Colonic mucosa (tissue), 4 donors: ENCODE results near the gene CAMLG. TPM values are rescaled to one million over a fixed set of nuclear protein-coding genes. Genes with fewer than 3 reads are reported as not detected.
"Not testable (repeated sequence)": the region's sequence is repeated elsewhere in the genome, so short reads cannot be mapped to it uniquely, and the experiment has no call there.

ENCODE experiments used
- DNase-seq: peaks from one replicate; pipeline ENCODE4 v3.0.0-alpha.2; 2020
- H3K27ac ChIP-seq: fragments of 200-600 bp; one replicate; pipeline ENCODE4 v1.8.0; 2021
- H3K27me3 ChIP-seq: fragments of 200-600 bp; one replicate; pipeline ENCODE4 v1.8.0; 2021
- H3K36me3 ChIP-seq: fragments of 200-600 bp; one replicate; pipeline ENCODE4 v1.8.0; 2021
- H3K4me1 ChIP-seq: fragments of 200-600 bp; one replicate; pipeline ENCODE4 v1.8.0; 2021; ENCODE audit warnings: mild to moderate bottlenecking
- H3K4me3 ChIP-seq: fragments of 200-600 bp; one replicate; pipeline ENCODE4 v1.8.0; 2021
- H3K9ac ChIP-seq, 2 donors: one replicate each; pipeline ENCODE4 v1.7.0; 2013; ENCODE audit warnings: control low read depth in 2 of 2, low read depth in 2 of 2, low read length in 2 of 2
- H3K9me3 ChIP-seq: fragments of 200-600 bp; one replicate; pipeline ENCODE4 v1.8.0; 2021
- CTCF ChIP-seq: fragments of 200-600 bp; IDR thresholded peaks from one replicate; pipeline ENCODE4 v1.8.0; 2022; ENCODE audit warnings: antibody characterized with exemption, mild to moderate bottlenecking
- intact Hi-C: fragments of 100-400 bp; cut with DNase I; formaldehyde crosslinking; loops from one replicate; pipeline ENCODE4 v1.14.1; 2022
- total RNA-seq, 2 donors: library from RNA; stranded (reverse); fragmentation: NEBNext Ultra II Directional in 1 of 2; extraction: Animal tissue kit (Norgen Biotek cat#: 25700) in 1 of 2; gene quantifications; one replicate each; pipeline ENCODE4 v1.2.1, GENCODE V29; 2021
- donor health status: healthy.
- donor health status: DM: no; HTN: no; CAD: no.
- donor health status: DM: no; HTN: no; CAD: no.

CAMLG gene
- total RNA-seq: 10 to 100 TPM; 21.2 to 27.6 TPM

DNA sequence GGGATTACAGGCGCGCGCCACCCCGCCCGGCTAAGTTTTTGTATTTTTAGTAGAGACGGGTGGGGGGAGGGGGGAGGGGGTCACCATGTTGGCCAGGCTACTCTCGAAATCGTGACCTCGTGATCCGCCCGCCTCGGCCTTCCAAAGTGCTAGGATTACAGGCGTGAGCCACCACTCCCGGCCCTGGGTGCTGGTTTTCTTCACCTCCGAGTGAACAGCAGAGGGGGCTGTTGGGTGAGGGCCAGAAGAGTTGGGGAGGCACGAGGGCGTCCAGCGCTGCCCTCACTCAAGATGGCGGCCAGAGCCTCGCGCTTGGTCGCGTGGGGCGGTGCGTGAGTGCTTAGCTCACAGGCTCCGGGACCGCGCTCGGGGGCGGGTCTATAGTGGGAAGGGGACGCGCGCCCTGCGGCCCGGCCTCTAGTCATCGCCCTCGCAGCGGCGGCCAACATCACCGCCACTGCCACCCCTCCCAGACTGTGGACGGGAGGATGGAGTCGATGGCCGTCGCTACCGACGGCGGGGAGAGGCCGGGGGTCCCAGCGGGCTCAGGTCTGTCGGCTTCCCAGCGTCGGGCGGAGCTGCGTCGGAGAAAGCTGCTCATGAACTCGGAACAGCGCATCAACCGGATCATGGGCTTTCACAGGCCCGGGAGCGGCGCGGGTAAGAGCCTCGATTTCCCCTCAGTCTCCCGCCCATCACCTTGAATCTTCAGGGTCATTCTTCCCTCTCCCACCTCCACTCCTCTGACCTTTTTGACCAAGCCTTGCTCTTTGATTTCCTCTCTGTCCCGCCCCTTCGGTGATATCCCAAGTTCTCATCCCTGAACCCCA is at the start of gene CAMLG:
TSS of gene CAMLG (plus strand) at position 416 of the 830 bp plus-strand sequence. CDS start at position 489, 73 bp downstream.
- H3K4me1 ChIP-seq: peaks cover 6% of the 10 kb centered on the region
- H3K9ac ChIP-seq: peak within 1 kb of the TSS; percentile 90 to 96
- TF ChIP-seq CTCF: peak; percentile 49
- H3K27ac ChIP-seq: peak within 1 kb of the TSS; percentile 80
- H3K27me3 ChIP-seq: no peaks in the 10 kb centered on the region
- peak; percentile 99 for DNase-seq
- H3K9me3 ChIP-seq: no peaks in the 10 kb centered on the region
- intact Hi-C loops: loop anchor here (2.0 kb wide), 1 partner anchor 164 kb away; no protein-coding TSS in a partner anchor
- no peaks in the 10 kb centered on the region for H3K36me3 ChIP-seq
- peak within 1 kb of the TSS; percentile 87 for H3K4me3 ChIP-seq

GRCh38 chr5:134690144-134690543 is 48.2 kb upstream of the CAMLG start:
- peaks cover 10% of the 10 kb centered on the region for H3K36me3 ChIP-seq
- H3K27me3 ChIP-seq, H3K4me1 ChIP-seq, intact Hi-C loops, H3K9ac ChIP-seq, H3K27ac ChIP-seq, H3K9me3 ChIP-seq, DNase-seq, H3K4me3 ChIP-seq: not testable (repeated sequence)

- H3K27ac ChIP-seq: no peak overlapping the region
- no peaks in the 10 kb centered on the region for H3K4me1 ChIP-seq
- no peaks in the 10 kb centered on the region for H3K9me3 ChIP-seq
- no peak overlapping the region for H3K9ac ChIP-seq
- TF ChIP-seq CTCF: no peak
- no peaks in the 10 kb centered on the region for H3K27me3 ChIP-seq
- H3K4me3 ChIP-seq: no peak overlapping the region
- peaks cover 10% of the 10 kb centered on the region for H3K36me3 ChIP-seq
- intact Hi-C loops: no loop called here
- DNase-seq: no peak
Measured at GRCh38 chr5:134692722-134693121, 45.6 kb upstream of the CAMLG start.

DNA sequence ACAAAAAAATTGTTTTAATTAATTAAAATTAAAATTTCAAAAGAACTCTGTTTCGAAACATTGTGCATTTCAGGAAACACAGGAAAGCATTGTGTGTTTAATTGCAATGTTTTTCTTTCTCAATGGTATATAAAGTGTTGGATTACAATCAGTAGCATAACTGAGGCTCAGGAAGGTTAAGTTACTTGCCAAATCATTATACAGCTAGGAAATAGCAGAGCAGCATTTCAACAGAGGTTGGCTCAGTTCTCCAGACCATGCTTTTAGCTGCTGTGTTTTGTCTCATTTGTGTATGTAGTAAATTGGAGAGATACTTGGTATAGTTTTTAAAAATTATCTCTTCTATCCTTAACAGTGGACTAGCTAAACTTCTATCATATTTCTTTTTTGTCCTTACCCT is 30.0 kb upstream of the CAMLG start:
- no peak overlapping the region for H3K9ac ChIP-seq
- DNase-seq: no peak
- no peaks in the 10 kb centered on the region for H3K9me3 ChIP-seq
- H3K36me3 ChIP-seq: no peaks in the 10 kb centered on the region
- no peak for TF ChIP-seq CTCF
- H3K4me1 ChIP-seq: no peaks in the 10 kb centered on the region
- intact Hi-C loops: no loop called here
- no peak overlapping the region for H3K4me3 ChIP-seq
- no peaks in the 10 kb centered on the region for H3K27me3 ChIP-seq
- no peak overlapping the region for H3K27ac ChIP-seq

DNA sequence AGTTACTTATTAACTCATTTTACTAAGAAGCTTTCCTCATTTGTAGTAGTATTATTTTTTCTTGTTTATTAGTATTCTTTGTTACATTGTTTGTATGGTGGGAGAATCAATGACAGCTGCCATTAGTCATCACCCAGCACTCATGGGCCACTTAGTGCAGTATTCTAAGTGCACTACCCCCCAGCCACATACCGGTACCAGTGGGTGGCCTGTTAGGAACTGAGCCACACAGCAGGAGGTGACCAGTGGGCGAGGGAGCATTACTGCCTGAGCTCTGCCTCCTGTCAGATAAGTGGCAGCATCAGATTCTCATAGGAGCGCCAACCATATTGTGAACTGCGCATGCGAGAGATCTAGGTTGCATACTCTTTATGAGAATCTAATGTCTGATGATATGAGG is 24.2 kb upstream of the CAMLG start:
- Histone ChIP-seq H3K27ac (no peak overlapping the region), H3K9ac (no peak overlapping the region), H3K36me3 (peaks cover 3% of the 10 kb centered on the region), H3K9me3 (no peaks in the 10 kb centered on the region), H3K4me1 (no peaks in the 10 kb centered on the region), H3K27me3 (no peaks in the 10 kb centered on the region), H3K4me3 (no peak overlapping the region)
- no peak for DNase-seq
- intact Hi-C loops: no loop called here
- TF ChIP-seq CTCF: no peak

DNA sequence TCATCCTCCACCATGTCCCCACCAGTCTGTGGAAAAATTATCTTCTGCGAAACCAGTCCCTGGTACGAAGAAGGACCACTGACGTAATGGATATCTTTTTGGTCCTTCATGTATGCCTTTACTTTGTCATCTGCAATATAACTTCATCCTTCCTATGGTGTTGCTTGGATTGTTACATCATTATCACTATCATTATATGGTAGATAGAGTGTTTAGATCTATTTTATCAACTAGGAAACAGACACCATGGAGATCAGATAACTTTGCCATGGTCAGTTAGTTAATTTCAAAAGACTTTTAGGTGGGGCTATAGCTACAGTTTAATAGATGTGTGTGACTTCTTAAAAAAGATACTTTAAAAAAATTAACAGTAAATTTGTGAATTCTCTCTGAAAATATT is 23.8 kb upstream of the CAMLG start:
- Histone ChIP-seq H3K27ac (no peak overlapping the region), H3K9me3 (no peaks in the 10 kb centered on the region), H3K27me3 (no peaks in the 10 kb centered on the region), H3K36me3 (peaks cover 3% of the 10 kb centered on the region), H3K4me1 (no peaks in the 10 kb centered on the region), H3K4me3 (no peak overlapping the region), H3K9ac (no peak overlapping the region)
- no peak for TF ChIP-seq CTCF
- no peak for DNase-seq
- intact Hi-C loops: no loop called here

- H3K9ac ChIP-seq, H3K9me3 ChIP-seq, H3K36me3 ChIP-seq, H3K4me1 ChIP-seq, DNase-seq, H3K27ac ChIP-seq, H3K27me3 ChIP-seq, intact Hi-C loops, H3K4me3 ChIP-seq: not testable (repeated sequence)
Measured at GRCh38 chr5:134715466-134715865, 22.9 kb upstream of the CAMLG start.
